ENCODE results near the gene COMMD9. TPM values are rescaled to one million over a fixed set of nuclear protein-coding genes. Genes with fewer than 3 reads are reported as not detected.

COMMD9 gene
- total RNA-seq, 1 experiment from 2014 or later = 154 TPM

DNA sequence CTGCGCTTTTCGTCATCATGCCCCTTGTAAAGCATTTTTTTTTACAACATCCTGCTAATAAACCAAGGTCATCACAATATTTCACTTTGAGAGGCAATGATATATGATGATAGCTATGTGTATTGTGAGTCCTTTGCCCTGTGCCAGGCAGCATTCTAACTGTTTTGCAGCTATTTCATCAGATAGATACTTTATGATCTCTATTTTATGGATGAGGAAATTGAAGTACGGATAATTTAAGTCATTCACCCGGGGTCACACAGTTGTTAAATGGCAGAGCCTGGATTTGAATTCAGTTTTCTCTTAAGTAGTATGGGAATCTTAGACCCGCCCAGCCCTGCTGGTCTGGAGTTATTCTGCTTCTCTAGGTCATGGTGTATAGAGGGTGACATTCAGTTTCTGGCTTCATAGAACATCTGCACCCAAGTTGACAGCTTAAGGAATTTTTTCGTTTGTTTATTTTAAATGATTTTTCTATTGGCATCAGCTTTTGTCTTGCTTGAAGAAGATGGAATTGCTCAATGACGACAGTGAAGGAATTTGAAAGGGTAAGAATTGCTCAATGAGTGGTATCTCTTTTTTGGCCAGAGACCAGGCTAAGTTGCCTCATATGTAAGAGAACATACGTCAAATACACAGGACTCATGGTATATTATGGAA lies 7.8 kb upstream of the COMMD9 start:
- no TSS peak for BruUV-seq (replicated peaks)
- Histone ChIP-seq H3K4me1 (ENCODE audit: insufficient read depth, low read length, poor library complexity, severe bottlenecking) (peaks cover 25% of the 10 kb centered on the region), H3K9me3 (ENCODE audit: low read depth, low read length, poor library complexity, severe bottlenecking) (no peaks in the 10 kb centered on the region), H3K27ac (ENCODE audit: low read depth, low read length, poor library complexity, severe bottlenecking) (no peak overlapping the region), H3K36me3 (ENCODE audit: insufficient read depth, low read length, poor library complexity, severe bottlenecking) (no peaks in the 10 kb centered on the region), H3K27me3 (replicated peaks; ENCODE audit: insufficient read depth, low read depth, low read length, poor library complexity) (no peaks in the 10 kb centered on the region), H3K4me3 (ENCODE audit: low read depth, low read length, poor library complexity, severe bottlenecking) (no peak overlapping the region)
- POLR2A ChIA-PET (ENCODE audit: low non-redundant PET) = no interaction called here
- TF ChIP-seq, protein P1, sequence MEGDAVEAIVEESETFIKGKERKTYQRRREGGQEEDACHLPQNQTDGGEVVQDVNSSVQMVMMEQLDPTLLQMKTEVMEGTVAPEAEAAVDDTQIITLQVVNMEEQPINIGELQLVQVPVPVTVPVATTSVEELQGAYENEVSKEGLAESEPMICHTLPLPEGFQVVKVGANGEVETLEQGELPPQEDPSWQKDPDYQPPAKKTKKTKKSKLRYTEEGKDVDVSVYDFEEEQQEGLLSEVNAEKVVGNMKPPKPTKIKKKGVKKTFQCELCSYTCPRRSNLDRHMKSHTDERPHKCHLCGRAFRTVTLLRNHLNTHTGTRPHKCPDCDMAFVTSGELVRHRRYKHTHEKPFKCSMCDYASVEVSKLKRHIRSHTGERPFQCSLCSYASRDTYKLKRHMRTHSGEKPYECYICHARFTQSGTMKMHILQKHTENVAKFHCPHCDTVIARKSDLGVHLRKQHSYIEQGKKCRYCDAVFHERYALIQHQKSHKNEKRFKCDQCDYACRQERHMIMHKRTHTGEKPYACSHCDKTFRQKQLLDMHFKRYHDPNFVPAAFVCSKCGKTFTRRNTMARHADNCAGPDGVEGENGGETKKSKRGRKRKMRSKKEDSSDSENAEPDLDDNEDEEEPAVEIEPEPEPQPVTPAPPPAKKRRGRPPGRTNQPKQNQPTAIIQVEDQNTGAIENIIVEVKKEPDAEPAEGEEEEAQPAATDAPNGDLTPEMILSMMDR (conservative IDR thresholded peaks at IDR 0.05; ENCODE audit: low read depth, low read length) = no peak
- peak; percentile 67 for DNase-seq (ENCODE audit: low spot score)
- CTCF ChIA-PET = no interaction called here
- intact Hi-C loops (cut with micrococcal nuclease; ENCODE audit: unreplicated experiment) = no loop called here

DNA sequence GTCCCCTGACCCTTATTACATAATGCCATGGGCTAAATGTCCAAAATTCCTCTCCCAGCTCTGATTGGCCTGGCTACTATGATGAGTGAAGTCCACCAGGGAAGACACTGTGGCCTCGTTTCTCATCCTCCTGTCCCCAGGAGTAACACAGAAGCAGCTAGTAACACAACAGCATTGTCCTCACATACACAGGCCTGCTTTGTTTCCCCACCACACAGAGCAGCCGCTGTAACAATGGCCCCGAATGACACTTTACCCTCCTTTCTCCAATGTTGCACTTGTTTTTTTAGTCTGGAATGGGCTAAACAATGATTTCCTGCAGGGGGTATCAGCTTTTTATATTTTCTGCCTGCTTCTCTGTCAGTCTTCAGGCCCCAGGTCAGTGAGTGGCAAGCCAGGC lies 6.7 kb upstream of the COMMD9 start, which contains the start of gene PRR5L:
PRR5L (plus strand) TSS at position 363 of the 400 bp plus-strand sequence. CDS start 104,834 bp downstream, outside the sequence.
- CTCF ChIA-PET = no interaction called here

DNA sequence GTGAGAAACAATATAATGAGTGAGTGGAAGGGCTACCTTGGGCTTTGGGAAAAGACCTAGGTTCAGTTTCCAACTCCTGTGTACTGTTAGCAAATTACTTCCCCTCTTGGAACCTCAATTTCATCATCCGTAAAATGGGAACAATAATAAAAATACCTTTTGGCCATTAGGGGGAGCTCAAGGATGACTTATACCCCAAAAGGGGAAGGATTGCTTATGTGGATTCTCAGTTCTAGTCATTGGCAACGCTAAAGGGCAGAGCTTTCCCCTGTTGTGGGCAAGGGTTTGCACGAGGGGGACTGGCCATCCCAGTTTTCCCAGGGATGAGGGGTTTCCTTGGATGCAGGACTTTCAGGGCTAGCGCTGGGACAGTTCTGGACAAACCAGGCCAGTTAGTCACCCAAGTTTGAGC lies 3.1 kb upstream of the COMMD9 start:
- DNase-seq (ENCODE audit: low spot score) = peak; percentile 90
- TF ChIP-seq, protein P1 (conservative IDR thresholded peaks at IDR 0.05; ENCODE audit: low read depth, low read length) = peak; percentile 90
- no peak for TF ChIP-seq EZH2 (IDR thresholded peaks at IDR 0.05; ENCODE audit: borderline replicate concordance, low read depth, low read length, poor library complexity, severe bottlenecking)
- POLR2A ChIA-PET (ENCODE audit: low non-redundant PET) = no interaction called here

More for the DNA sequence above, 6.7 kb upstream of the COMMD9 start, which contains the start of gene PRR5L:
- Histone ChIP-seq H3K27me3 (replicated peaks; ENCODE audit: insufficient read depth, low read depth, low read length, poor library complexity) (no peaks in the 10 kb centered on the region), H3K27ac (ENCODE audit: low read depth, low read length, poor library complexity, severe bottlenecking) (no peak within 1 kb of the TSS), H3K4me1 (ENCODE audit: insufficient read depth, low read length, poor library complexity, severe bottlenecking) (peaks cover 25% of the 10 kb centered on the region), H3K4me3 (ENCODE audit: low read depth, low read length, poor library complexity, severe bottlenecking) (no peak within 1 kb of the TSS), H3K9me3 (ENCODE audit: low read depth, low read length, poor library complexity, severe bottlenecking) (no peaks in the 10 kb centered on the region), H3K36me3 (ENCODE audit: insufficient read depth, low read length, poor library complexity, severe bottlenecking) (no peaks in the 10 kb centered on the region)
- DNase-seq (ENCODE audit: low spot score) = no peak
- POLR2A ChIA-PET (ENCODE audit: low non-redundant PET) = interaction anchor here (0.5 kb wide), 1 partner anchor 78 kb away, joined by 3 read pairs; no protein-coding TSS in a partner anchor
- intact Hi-C loops (cut with micrococcal nuclease; ENCODE audit: unreplicated experiment) = no loop called here
- TF ChIP-seq, protein P1 (conservative IDR thresholded peaks at IDR 0.05; ENCODE audit: low read depth, low read length) = no peak
- TF ChIP-seq EZH2 (IDR thresholded peaks at IDR 0.05; ENCODE audit: borderline replicate concordance, low read depth, low read length, poor library complexity, severe bottlenecking) = no peak
- BruUV-seq (replicated peaks) = no TSS peak

More for the DNA sequence above, 3.1 kb upstream of the COMMD9 start:
- CTCF ChIA-PET = interaction anchor here (0.8 to 5.4 kb wide), 15 partner anchors 83 to 455 kb away, joined by 3 to 49 read pairs (median 3); partner anchors contain the start of gene TRAF6
- intact Hi-C loops (cut with micrococcal nuclease; ENCODE audit: unreplicated experiment) = loop anchor here (1.0 to 2.0 kb wide), 4 partner anchors 81 to 452 kb away; no protein-coding TSS in a partner anchor
- Histone ChIP-seq H3K9me3 (ENCODE audit: low read depth, low read length, poor library complexity, severe bottlenecking) (no peaks in the 10 kb centered on the region), H3K27ac (ENCODE audit: low read depth, low read length, poor library complexity, severe bottlenecking) (peak overlapping the region; percentile 24), H3K4me3 (ENCODE audit: low read depth, low read length, poor library complexity, severe bottlenecking) (no peak overlapping the region), H3K36me3 (ENCODE audit: insufficient read depth, low read length, poor library complexity, severe bottlenecking) (no peaks in the 10 kb centered on the region), H3K4me1 (ENCODE audit: insufficient read depth, low read length, poor library complexity, severe bottlenecking) (peaks cover 28% of the 10 kb centered on the region), H3K27me3 (replicated peaks; ENCODE audit: insufficient read depth, low read depth, low read length, poor library complexity) (no peaks in the 10 kb centered on the region)
- no TSS peak for BruUV-seq (replicated peaks)

All from A673 (cell line).